Upper lobe of right lung (tissue), 1 donor: ENCODE results near the gene DOK1. TPM values are rescaled to one million over a fixed set of nuclear protein-coding genes. Genes with fewer than 3 reads are reported as not detected.

Experiments used
- ATAC-seq: fragments of 200-7000 bp; cut with Tn5 transposase; one replicate; pipeline ENCODE4 v1.9.1; 2020; ENCODE audit warnings: mild to moderate bottlenecking, moderate library complexity
- DNase-seq: peaks from one replicate; pipeline ENCODE4 v3.0.0-alpha.2; 2020
- H3K27ac ChIP-seq: fragments of 200-600 bp; one replicate; pipeline ENCODE4 v1.8.0; 2022
- H3K27me3 ChIP-seq: fragments of 200-600 bp; one replicate; pipeline ENCODE4 v1.8.0; 2022; ENCODE audit warnings: mild to moderate bottlenecking
- H3K36me3 ChIP-seq: fragments of 200-600 bp; one replicate; pipeline ENCODE4 v1.8.0; 2022
- H3K4me1 ChIP-seq: fragments of 200-600 bp; one replicate; pipeline ENCODE4 v1.8.0; 2022
- H3K4me3 ChIP-seq: fragments of 200-600 bp; one replicate; pipeline ENCODE4 v1.8.0; 2022; ENCODE audit warnings: mild to moderate bottlenecking
- H3K9me3 ChIP-seq: fragments of 200-600 bp; one replicate; pipeline ENCODE4 v1.8.0; 2022
- intact Hi-C: fragments of 100-400 bp; cut with DNase I; formaldehyde crosslinking; loops from one replicate; pipeline ENCODE4 v1.11.0; 2022
- total RNA-seq: library from RNA; stranded (reverse); fragmentation: NEBNext Ultra II Directional; extraction: Animal tissue kit (Norgen Biotek cat#: 25700); gene quantifications from one replicate; pipeline ENCODE4 v1.2.1, GENCODE V29; 2021
- TF ChIP-seq, protein P1 (sequence below): fragments of 200-600 bp; IDR thresholded peaks from one replicate; pipeline ENCODE4 v1.8.0; 2022; ENCODE audit warnings: antibody characterized with exemption
- donor health status: DM: no; HTN: yes; CAD: no; lungs with severe emphysema.

Gene DOK1
- total RNA-seq, 1 donor from 2014 or later: 35.7 TPM

DNA sequence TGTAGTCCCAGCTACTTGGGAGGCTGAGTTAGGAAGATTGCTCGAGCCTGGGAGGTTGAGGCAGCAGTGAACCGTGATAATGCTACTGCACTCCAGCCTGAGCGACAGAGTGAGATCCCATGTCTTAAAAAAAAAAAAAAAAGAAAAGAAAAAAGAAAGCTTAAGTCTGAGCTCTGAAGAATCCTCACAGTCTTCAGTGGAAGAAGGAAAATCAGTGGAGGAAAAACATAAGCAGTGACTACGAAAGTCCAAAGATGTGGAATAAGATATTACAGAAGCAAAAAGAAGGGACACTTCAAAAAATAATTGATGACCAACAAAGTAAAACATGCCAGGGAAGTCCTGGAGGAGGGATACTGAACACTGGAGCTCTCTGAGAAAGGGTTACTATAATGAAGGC, 44.2 kb upstream of the DOK1 start:
- H3K9me3 ChIP-seq: no peaks in the 10 kb centered on the region
- H3K4me3 ChIP-seq: no peak overlapping the region
- ATAC-seq (no peak), DNase-seq (no peak)
- TF ChIP-seq, protein P1, sequence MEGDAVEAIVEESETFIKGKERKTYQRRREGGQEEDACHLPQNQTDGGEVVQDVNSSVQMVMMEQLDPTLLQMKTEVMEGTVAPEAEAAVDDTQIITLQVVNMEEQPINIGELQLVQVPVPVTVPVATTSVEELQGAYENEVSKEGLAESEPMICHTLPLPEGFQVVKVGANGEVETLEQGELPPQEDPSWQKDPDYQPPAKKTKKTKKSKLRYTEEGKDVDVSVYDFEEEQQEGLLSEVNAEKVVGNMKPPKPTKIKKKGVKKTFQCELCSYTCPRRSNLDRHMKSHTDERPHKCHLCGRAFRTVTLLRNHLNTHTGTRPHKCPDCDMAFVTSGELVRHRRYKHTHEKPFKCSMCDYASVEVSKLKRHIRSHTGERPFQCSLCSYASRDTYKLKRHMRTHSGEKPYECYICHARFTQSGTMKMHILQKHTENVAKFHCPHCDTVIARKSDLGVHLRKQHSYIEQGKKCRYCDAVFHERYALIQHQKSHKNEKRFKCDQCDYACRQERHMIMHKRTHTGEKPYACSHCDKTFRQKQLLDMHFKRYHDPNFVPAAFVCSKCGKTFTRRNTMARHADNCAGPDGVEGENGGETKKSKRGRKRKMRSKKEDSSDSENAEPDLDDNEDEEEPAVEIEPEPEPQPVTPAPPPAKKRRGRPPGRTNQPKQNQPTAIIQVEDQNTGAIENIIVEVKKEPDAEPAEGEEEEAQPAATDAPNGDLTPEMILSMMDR: no peak
- H3K27me3 ChIP-seq: peaks cover 49% of the 10 kb centered on the region
- no peak overlapping the region for H3K27ac ChIP-seq
- intact Hi-C loops: no loop called here
- H3K4me1 ChIP-seq: peaks cover 22% of the 10 kb centered on the region
- H3K36me3 ChIP-seq: peaks cover 9% of the 10 kb centered on the region

DNA sequence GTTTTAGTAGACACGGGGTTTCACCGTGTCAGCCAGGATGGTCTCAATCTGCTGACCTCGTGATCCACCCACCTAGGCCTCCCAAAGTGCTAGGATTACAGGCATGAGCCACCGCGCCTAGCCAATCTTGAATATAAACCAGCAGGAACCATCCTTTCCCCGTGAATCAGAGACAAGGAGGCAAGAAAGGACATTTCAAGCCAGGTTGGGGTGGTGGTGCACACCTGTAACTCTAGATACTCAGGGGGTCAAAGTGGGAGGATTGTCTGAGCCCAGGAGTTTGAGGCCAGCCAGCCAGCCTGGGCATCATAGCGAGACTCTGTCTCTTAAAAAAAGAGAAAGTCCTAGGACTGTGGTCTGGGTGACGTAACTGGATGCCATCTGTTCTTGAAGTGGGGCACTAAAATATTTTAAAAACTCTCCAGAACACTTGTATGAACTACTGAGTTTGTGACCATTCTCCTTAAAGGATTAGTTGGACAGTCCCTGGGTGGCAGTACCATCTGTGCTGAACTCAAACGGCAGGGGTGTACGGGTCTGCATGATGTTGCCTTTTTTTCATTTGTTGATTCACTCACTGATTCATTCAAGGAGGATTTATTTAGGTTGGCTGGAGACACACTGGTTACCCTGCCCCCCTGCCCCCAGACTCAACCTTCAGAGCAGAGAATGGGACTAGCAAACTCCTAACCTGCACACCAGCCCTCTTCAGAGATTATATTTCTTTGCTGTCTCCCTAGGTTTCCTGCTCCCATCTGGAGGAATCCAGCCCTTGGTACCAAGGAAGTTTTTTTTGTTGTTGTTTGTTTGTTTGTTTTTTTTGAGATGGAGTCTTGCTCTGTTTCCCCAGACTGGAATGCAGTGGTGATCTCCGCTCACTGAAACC, 43.2 kb upstream of the DOK1 start:
- H3K27me3 ChIP-seq: peaks cover 60% of the 10 kb centered on the region
- no peak for DNase-seq
- ATAC-seq: no peak
- TF ChIP-seq, protein P1: no peak
- no peaks in the 10 kb centered on the region for H3K36me3 ChIP-seq
- intact Hi-C loops: no loop called here
- H3K27ac ChIP-seq: no peak overlapping the region
- H3K4me1 ChIP-seq: peaks cover 22% of the 10 kb centered on the region
- no peak overlapping the region for H3K4me3 ChIP-seq
- no peaks in the 10 kb centered on the region for H3K9me3 ChIP-seq

DNA sequence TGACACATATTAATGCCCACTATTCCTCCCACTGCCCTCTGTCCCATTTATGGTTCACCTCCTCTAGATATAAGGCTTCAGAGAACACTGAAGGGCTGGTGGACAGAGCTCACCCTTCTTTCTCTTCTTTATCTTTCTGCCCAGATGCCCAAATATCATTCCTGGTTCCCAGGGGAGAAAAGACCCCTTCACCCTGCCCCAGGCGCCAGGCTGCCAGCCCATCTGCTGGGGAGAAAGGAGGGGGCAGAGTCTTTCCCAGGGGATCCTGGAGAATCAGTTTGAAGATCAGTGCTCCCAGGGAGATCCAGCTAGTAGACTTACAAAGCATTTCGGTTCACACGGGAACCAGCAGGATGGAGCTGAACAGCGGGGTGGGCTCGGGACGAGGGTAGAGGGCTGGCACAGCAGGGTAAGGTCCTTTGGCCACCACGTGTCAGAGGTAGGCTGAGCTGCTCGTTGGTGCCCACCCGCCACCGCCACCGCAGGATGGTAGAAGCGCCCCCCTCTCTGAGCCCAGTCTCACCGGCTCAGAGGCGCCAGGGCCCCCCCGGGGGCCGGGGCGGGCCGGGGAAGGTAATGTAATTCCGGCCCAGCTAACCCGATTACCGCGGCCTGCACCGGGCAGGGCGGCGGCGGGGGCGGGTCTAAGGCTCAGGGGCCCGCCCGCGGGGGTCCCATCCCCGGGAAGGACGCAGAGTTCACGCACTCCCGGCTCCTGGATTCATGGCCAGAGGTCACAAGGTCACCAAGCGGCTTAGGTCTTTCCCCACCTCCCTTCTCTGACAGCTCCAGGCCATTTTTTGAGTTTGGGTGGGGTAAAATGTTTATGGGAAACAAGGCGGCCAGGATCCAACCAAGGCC, 41.5 kb upstream of the DOK1 start:
- TF ChIP-seq, protein P1: no peak
- DNase-seq (no peak), ATAC-seq (no peak)
- Histone ChIP-seq H3K4me1 (peaks cover 17% of the 10 kb centered on the region), H3K9me3 (no peaks in the 10 kb centered on the region), H3K4me3 (no peak overlapping the region), H3K27me3 (peaks cover 76% of the 10 kb centered on the region), H3K27ac (no peak overlapping the region), H3K36me3 (no peaks in the 10 kb centered on the region)
- intact Hi-C loops: no loop called here

DNA sequence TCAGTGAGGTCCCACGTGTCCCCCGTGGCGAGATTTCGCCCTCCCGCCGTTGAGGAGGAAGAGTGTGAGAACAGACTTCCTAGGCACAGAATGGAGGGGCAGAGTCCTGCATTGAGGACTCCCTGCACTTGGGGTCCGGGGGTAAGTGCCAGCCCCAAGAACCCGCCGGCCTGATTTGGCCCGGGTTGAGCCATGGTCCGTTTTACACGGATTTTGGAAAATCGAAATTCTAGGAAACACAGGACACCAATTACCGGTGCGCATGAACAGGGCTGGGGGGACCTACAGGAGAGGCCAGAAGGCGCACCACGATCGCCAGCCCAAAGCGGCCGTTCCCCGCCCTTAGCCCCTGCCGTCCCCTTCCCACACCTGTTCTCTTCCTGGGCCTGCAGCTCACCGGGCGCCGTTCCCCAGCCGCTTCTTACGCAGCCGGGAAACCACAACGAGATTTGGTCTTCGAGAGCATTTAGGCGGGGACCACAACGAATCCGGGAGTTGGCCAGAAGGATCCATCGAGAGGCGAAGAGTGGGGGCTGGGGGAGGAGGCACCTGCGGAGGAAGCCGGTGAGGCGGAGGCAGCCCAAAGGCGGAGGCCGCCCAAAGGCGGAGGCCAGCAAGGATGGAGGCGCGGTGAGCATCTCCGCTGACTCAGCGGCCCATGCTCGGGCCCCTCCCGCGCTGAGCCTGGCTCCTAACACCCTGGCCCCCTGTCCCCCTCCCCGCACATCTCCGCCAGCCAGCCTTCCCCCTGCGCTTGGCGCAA, 40.7 kb upstream of the DOK1 start:
- Histone ChIP-seq H3K4me1 (peaks cover 14% of the 10 kb centered on the region), H3K27me3 (peaks cover 83% of the 10 kb centered on the region), H3K27ac (no peak overlapping the region), H3K9me3 (no peaks in the 10 kb centered on the region), H3K36me3 (no peaks in the 10 kb centered on the region), H3K4me3 (no peak overlapping the region)
- intact Hi-C loops: no loop called here
- TF ChIP-seq, protein P1: no peak
- DNase-seq: no peak
- ATAC-seq: no peak
